Measurements from ENCODE around the gene LARP1.

DNA sequence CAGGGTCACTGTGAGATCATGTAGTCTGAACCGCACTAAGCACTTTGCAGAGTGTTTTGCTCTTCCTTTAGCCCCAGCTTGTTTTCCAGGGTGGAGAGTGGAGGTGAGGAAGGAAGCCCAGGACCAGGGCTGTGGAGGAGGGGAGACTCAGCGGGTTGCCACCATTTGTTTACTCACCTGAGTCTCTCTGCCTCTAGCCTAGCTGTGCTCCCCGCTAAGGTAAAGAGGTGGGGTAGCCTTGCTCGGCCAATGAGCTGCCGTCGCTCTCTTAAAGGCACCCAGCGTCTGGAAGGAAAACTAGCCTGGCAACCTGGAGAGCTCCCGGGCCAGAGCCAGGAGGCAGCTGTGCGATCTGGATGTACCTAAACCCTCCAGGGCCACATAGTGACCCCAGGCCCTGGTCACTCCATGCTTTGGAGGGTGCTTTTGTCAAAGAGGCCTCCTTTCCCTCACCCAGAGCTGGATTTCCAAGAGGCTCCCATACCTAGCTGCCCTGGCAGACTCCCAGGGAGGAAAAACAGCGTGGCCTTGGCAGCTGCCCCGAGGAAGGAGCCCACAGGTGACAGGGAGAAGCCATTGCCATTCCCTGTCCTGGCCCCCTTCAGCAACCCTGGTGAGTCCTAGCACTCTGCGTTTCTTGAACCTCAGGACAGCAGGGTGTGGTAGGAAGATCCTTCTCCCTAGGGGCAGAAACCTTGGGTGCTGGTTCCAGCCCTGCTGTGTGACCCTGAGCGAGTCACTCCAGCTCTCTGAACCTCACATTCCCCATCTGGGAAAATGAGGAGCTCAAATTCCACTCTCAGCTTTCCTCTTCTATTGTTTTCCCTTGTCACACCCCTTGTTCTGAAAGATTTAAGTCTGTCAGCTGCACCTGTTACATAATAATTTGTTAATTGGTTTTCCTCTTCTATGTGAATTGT, 42.4 kb upstream of the LARP1 start:
- TF ChIP-seq, protein P1, sequence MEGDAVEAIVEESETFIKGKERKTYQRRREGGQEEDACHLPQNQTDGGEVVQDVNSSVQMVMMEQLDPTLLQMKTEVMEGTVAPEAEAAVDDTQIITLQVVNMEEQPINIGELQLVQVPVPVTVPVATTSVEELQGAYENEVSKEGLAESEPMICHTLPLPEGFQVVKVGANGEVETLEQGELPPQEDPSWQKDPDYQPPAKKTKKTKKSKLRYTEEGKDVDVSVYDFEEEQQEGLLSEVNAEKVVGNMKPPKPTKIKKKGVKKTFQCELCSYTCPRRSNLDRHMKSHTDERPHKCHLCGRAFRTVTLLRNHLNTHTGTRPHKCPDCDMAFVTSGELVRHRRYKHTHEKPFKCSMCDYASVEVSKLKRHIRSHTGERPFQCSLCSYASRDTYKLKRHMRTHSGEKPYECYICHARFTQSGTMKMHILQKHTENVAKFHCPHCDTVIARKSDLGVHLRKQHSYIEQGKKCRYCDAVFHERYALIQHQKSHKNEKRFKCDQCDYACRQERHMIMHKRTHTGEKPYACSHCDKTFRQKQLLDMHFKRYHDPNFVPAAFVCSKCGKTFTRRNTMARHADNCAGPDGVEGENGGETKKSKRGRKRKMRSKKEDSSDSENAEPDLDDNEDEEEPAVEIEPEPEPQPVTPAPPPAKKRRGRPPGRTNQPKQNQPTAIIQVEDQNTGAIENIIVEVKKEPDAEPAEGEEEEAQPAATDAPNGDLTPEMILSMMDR (IDR thresholded peaks at IDR 0.05): no peak
- TF ChIP-seq POLR2AphosphoS5 (IDR thresholded peaks at IDR 0.05): peak in 1 of 2 donors; percentile 10
- TF ChIP-seq POLR2A (IDR thresholded peaks at IDR 0.05): peak in 2 of 4 donors; percentile 28 to 49
- no peak for TF ChIP-seq EP300 (IDR thresholded peaks at IDR 0.05)

Measured in upper lobe of left lung (tissue), 4 donors.